Gastrocnemius medialis (tissue), 4 donors: ENCODE results near the gene CSNK2A2. TPM values are rescaled to one million over a fixed set of nuclear protein-coding genes. Genes with fewer than 3 reads are reported as not detected.

Experiments used
- ATAC-seq, 2 donors: fragments of 150-250 bp; one replicate each; pipeline ENCODE4 v1.9.1; 2016
- DNase-seq, 2 donors: peaks; one replicate each; pipeline ENCODE4 v3.0.0-alpha.2; 2019
- H3K27ac ChIP-seq, 4 donors: fragments of 200-600 bp; sonication (generic); 1 replicate in 1 of 4; 2 replicates in 3 of 4; pipeline ENCODE4 v1.5.1; 2016 to 2018; ENCODE audit warnings: mild to moderate bottlenecking in 2 of 4, moderate library complexity in 1 of 4
- H3K27me3 ChIP-seq, 3 donors: fragments of 200-600 bp; sonication (generic) in 2 of 3; 1 replicate in 1 of 3; 2 replicates in 2 of 3; pipeline versions ENCODE4 v1.5.1 to v1.6.0; 2016 to 2019; ENCODE audit warnings: mild to moderate bottlenecking in 1 of 3, moderate library complexity in 1 of 3
- H3K36me3 ChIP-seq, 2 donors: fragments of 200-600 bp; sonication (generic) in 1 of 2; one replicate each; pipeline ENCODE4 v1.5.1; 2017 to 2018
- H3K4me1 ChIP-seq, 2 donors: fragments of 200-600 bp; sonication (generic) in 1 of 2; one replicate each; pipeline ENCODE4 v1.5.1; 2016 to 2017; ENCODE audit warnings: mild to moderate bottlenecking in 2 of 2
- H3K4me3 ChIP-seq, 4 donors: fragments of 200-600 bp; sonication (generic) in 3 of 4; 1 replicate in 1 of 4; 2 replicates in 3 of 4; pipeline ENCODE4 v1.5.1; 2016 to 2019; ENCODE audit warnings: mild to moderate bottlenecking in 2 of 4
- H3K9me3 ChIP-seq, 3 donors: fragments of 200-600 bp; sonication (generic) in 2 of 3; 1 replicate in 1 of 3; 2 replicates in 2 of 3; pipeline ENCODE4 v1.5.1; 2016 to 2019
- POLR2A ChIP-seq, 2 donors: fragments of 450-650 bp; IDR thresholded peaks; one replicate each; pipeline ENCODE4 v1.6.1; 2017; ENCODE audit warnings: antibody characterized with exemption in 2 of 2, mild to moderate bottlenecking in 2 of 2, moderate library complexity in 2 of 2
- in situ Hi-C, 4 donors: fragments of 200-750 bp; cut with MboI; loops; one replicate each; pipeline versions ENCODE4 v1.15.0 to v1.8.0; 2017; ENCODE audit warnings: low sequenced_read_pairs in 4 of 4
- intact Hi-C: fragments of 100-400 bp; cut with DNase I; formaldehyde crosslinking; loops from one replicate; pipeline ENCODE4 v1.15.1; 2023; ENCODE audit warnings: low total_unique reads
- total RNA-seq, 4 donors: library from RNA; depleted of rRNA; stranded (reverse); fragments of >200 nt; gene quantifications; one replicate each; pipeline versions ENCODE4 v1.1.0 to v1.2.3, GENCODE V29; 2016
- TF ChIP-seq, protein P1 (sequence below), 5 experiments: fragments of 450-650 bp in 3 of 5; fragments of 200-600 bp in 2 of 5; sonication (generic) in 2 of 5; IDR thresholded peaks in 4 of 5; conservative IDR thresholded peaks in 1 of 5; 1 replicate in 4 of 5; 2 replicates in 1 of 5; pipeline ENCODE4 v1.5.1; 2016 to 2019; ENCODE audit warnings: antibody characterized with exemption in 5 of 5, mild to moderate bottlenecking in 3 of 5, moderate library complexity in 3 of 5

The CSNK2A2 gene
- total RNA-seq, 4 donors from 2014 or later, result 14.0 to 29.5 (median 20.4) TPM

DNA sequence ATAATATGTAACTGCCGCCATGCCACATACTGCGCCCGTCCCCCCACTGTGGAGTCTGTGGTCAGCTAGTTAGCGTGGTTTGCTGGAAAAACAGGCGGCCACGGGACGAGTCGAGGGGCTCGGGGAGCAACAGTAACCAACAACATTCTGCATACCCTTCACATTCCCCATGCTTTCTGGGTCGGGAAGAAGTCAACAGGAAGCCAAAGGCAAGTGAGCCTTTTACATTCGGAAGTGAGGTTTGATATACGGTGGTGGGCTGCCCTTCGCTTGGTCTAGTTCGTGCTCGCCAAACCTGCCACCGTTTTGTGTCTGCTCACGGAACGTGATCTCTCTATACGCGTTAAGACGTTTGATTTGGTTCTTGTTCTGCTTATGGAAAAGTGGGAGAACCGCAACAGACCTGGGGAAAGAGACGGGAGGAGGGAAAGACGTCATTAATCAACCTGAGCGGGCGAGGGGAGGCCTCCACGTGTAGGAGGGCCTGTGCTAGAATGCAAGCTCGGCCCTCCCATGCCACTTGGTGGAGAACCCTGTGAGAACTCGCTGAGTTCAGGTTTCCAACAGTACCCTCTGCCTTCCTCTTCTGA, 39.9 kb downstream of the CSNK2A2 start:
- in situ Hi-C loops (no loop called here), intact Hi-C loops (no loop called here)
- no peak for ATAC-seq
- Histone ChIP-seq H3K4me3 (no peak overlapping the region), H3K27ac (no peak overlapping the region), H3K9me3 (no peaks in the 10 kb centered on the region), H3K36me3 (peaks cover 0 to 48% of the 10 kb centered on the region in 2 donors), H3K27me3 (no peaks in the 10 kb centered on the region), H3K4me1 (no peaks in the 10 kb centered on the region)
- no peak for TF ChIP-seq POLR2A (IDR thresholded peaks at IDR 0.05)
- TF ChIP-seq, protein P1, sequence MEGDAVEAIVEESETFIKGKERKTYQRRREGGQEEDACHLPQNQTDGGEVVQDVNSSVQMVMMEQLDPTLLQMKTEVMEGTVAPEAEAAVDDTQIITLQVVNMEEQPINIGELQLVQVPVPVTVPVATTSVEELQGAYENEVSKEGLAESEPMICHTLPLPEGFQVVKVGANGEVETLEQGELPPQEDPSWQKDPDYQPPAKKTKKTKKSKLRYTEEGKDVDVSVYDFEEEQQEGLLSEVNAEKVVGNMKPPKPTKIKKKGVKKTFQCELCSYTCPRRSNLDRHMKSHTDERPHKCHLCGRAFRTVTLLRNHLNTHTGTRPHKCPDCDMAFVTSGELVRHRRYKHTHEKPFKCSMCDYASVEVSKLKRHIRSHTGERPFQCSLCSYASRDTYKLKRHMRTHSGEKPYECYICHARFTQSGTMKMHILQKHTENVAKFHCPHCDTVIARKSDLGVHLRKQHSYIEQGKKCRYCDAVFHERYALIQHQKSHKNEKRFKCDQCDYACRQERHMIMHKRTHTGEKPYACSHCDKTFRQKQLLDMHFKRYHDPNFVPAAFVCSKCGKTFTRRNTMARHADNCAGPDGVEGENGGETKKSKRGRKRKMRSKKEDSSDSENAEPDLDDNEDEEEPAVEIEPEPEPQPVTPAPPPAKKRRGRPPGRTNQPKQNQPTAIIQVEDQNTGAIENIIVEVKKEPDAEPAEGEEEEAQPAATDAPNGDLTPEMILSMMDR (IDR thresholded peaks at IDR 0.05 in 4 of 5, conservative IDR thresholded peaks at IDR 0.05 in 1 of 5), result no peak
- no peak for DNase-seq

GRCh38 chr16:58157239-58157638, 40.7 kb downstream of the CSNK2A2 start:
- ATAC-seq (no peak), DNase-seq (no peak)
- Histone ChIP-seq H3K4me1 (no peaks in the 10 kb centered on the region), H3K36me3 (peaks cover 0 to 40% of the 10 kb centered on the region in 2 donors), H3K27ac (no peak overlapping the region), H3K9me3 (no peaks in the 10 kb centered on the region), H3K27me3 (no peaks in the 10 kb centered on the region), H3K4me3 (no peak overlapping the region)
- no peak for TF ChIP-seq POLR2A (IDR thresholded peaks at IDR 0.05)
- TF ChIP-seq, protein P1 (IDR thresholded peaks at IDR 0.05 in 4 of 5, conservative IDR thresholded peaks at IDR 0.05 in 1 of 5), result no peak
- in situ Hi-C loops (no loop called here), intact Hi-C loops (no loop called here)

- no peaks in the 10 kb centered on the region for H3K9me3 ChIP-seq
- in situ Hi-C loops (no loop called here), intact Hi-C loops (no loop called here)
- H3K27ac ChIP-seq, result no peak overlapping the region
- H3K4me3 ChIP-seq, result no peak overlapping the region
- peaks cover 0 to 26% of the 10 kb centered on the region in 2 donors for H3K36me3 ChIP-seq
- H3K4me1 ChIP-seq, result no peaks in the 10 kb centered on the region
- H3K27me3 ChIP-seq, result no peaks in the 10 kb centered on the region
- TF ChIP-seq, protein P1 (IDR thresholded peaks at IDR 0.05 in 4 of 5, conservative IDR thresholded peaks at IDR 0.05 in 1 of 5), result no peak
- TF ChIP-seq POLR2A (IDR thresholded peaks at IDR 0.05), result no peak
- ATAC-seq (no peak), DNase-seq (no peak)
These were observed 42.1 kb downstream of the CSNK2A2 start for GRCh38 chr16:58155839-58156238.

GRCh38 chr16:58154345-58154744, 43.6 kb downstream of the CSNK2A2 start:
- H3K4me3 ChIP-seq, result no peak overlapping the region
- DNase-seq, result no peak
- in situ Hi-C loops, result no loop called here
- intact Hi-C loops, result no loop called here
- H3K36me3 ChIP-seq, result peaks cover 0 to 15% of the 10 kb centered on the region in 2 donors
- H3K9me3 ChIP-seq, result no peaks in the 10 kb centered on the region
- no peaks in the 10 kb centered on the region for H3K27me3 ChIP-seq
- ATAC-seq, result no peak
- H3K4me1 ChIP-seq, result no peaks in the 10 kb centered on the region
- H3K27ac ChIP-seq, result no peak overlapping the region
- no peak for TF ChIP-seq POLR2A (IDR thresholded peaks at IDR 0.05)
- TF ChIP-seq, protein P1 (IDR thresholded peaks at IDR 0.05 in 4 of 5, conservative IDR thresholded peaks at IDR 0.05 in 1 of 5), result no peak
